ENCODE results near the gene CTSK.
"Not testable (repeated sequence)": the region's sequence is repeated elsewhere in the genome, so short reads cannot be mapped to it uniquely, and the experiment has no call there.

CTSK gene

GRCh38 chr1:150789396-150789795 lies 18.7 kb downstream of the CTSK start:
- TF ChIP-seq, protein P1, sequence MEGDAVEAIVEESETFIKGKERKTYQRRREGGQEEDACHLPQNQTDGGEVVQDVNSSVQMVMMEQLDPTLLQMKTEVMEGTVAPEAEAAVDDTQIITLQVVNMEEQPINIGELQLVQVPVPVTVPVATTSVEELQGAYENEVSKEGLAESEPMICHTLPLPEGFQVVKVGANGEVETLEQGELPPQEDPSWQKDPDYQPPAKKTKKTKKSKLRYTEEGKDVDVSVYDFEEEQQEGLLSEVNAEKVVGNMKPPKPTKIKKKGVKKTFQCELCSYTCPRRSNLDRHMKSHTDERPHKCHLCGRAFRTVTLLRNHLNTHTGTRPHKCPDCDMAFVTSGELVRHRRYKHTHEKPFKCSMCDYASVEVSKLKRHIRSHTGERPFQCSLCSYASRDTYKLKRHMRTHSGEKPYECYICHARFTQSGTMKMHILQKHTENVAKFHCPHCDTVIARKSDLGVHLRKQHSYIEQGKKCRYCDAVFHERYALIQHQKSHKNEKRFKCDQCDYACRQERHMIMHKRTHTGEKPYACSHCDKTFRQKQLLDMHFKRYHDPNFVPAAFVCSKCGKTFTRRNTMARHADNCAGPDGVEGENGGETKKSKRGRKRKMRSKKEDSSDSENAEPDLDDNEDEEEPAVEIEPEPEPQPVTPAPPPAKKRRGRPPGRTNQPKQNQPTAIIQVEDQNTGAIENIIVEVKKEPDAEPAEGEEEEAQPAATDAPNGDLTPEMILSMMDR (IDR thresholded peaks at IDR 0.05; ENCODE audit: low read depth, low read length, missing control alignments) = no peak
- no peak overlapping the region for H3K4me3 ChIP-seq (replicated peaks; ENCODE audit: low read depth, low read length)
- no peak for DNase-seq (ENCODE audit: extremely low read depth, low read depth)

- DNase-seq (ENCODE audit: extremely low read depth, low read depth) = no peak
- no peak overlapping the region for H3K4me3 ChIP-seq (replicated peaks; ENCODE audit: low read depth, low read length)
- TF ChIP-seq, protein P1 (IDR thresholded peaks at IDR 0.05; ENCODE audit: low read depth, low read length, missing control alignments) = no peak
Observed at GRCh38 chr1:150788946-150789345, 19.1 kb downstream of the CTSK start.

- DNase-seq (ENCODE audit: extremely low read depth, low read depth) = no peak
- TF ChIP-seq, protein P1 (IDR thresholded peaks at IDR 0.05; ENCODE audit: low read depth, low read length, missing control alignments) = no peak
- no peak overlapping the region for H3K4me3 ChIP-seq (replicated peaks; ENCODE audit: low read depth, low read length)
Observed at GRCh38 chr1:150787455-150787854, 20.6 kb downstream of the CTSK start.

GRCh38 chr1:150780510-150780909 lies 27.6 kb downstream of the CTSK start:
- DNase-seq (ENCODE audit: extremely low read depth, low read depth) = no peak
- TF ChIP-seq, protein P1 (IDR thresholded peaks at IDR 0.05; ENCODE audit: low read depth, low read length, missing control alignments) = no peak
- H3K4me3 ChIP-seq (replicated peaks; ENCODE audit: low read depth, low read length) = no peak overlapping the region

DNA sequence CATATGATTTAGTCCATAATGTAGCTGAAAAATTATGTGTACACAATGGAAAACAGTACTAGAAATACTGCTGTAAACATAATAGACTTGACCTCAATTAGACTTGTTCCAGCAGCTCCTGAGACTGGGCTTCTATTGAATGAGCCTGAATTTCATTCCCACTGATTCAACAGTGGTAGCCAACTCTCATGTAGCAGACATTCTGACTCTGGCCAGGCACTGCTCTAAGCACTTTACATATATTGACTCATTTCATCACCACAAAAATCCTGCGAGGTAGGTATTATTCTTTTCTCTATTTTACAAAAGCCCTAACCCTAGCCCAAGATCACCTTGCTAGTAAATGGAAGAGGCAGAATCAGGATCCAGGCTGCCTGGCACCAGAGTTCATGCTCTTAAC lies 29.7 kb downstream of the CTSK start:
- TF ChIP-seq, protein P1 (IDR thresholded peaks at IDR 0.05; ENCODE audit: low read depth, low read length, missing control alignments) = no peak
- DNase-seq (ENCODE audit: extremely low read depth, low read depth) = no peak
- H3K4me3 ChIP-seq (replicated peaks; ENCODE audit: low read depth, low read length) = no peak overlapping the region

DNA sequence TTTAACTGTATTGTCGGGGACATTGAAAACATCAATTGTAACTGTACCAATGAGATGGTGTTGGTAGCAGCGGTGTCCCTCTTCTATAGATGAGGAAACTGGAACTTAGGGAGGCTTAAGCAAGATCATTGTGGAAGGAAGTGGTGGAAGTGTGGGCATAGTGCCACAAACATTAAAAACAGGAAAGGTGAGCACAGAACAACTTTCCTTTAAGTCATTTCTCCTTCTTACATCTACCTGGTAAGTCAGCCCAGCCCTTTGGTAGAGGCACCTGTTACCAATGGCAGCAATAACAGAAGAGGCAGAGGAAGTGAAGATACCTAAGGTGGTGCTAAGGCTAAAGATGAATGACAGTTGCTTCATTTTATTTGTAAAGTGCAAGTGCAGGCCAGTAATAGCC lies 30.5 kb downstream of the CTSK start:
- H3K4me3 ChIP-seq (replicated peaks; ENCODE audit: low read depth, low read length) = no peak overlapping the region
- no peak for DNase-seq (ENCODE audit: extremely low read depth, low read depth)
- TF ChIP-seq, protein P1 (IDR thresholded peaks at IDR 0.05; ENCODE audit: low read depth, low read length, missing control alignments) = no peak

- H3K4me3 ChIP-seq (replicated peaks; ENCODE audit: low read depth, low read length); DNase-seq (ENCODE audit: extremely low read depth, low read depth): not testable (repeated sequence)
Observed at GRCh38 chr1:150775931-150776505, 32.0 kb downstream of the CTSK start.

All from HFF-Myc (cell line).